ENCODE results near the gene GPRC5A.

DNA sequence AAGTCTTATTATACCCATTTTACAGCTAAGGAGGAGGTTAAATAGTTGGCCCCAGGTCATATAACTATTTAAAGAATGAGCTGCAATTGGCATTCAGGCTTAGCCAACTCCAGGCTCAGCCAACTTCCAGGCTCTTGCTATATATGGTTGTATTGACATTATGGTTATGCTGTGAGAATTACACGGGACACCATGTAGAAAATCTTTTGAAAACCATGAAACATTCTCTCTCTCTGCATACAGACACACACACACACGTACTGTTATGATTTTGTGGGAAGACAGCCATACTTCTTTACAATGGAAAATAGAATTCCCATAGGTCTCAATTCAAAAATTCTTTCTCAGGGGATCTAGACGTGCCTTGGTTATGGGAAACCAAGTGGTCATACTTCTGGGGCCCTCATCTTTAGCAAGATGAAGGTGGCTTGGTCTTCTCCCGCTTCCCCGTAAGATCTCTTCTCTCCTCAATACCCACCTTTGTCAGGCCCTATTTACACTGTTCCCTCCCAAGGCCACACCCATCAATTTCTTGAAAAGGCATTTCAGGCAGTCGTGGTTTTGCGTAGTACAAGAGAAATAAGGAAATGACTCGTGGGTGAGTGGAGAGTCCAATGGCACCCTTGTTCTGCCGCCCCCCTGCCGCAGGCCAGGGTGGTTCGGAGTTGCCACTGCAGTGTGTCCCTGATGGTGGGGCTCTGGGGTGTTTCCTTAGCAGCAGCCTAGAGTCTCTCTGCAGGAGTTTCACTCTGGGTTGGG, 10.0 kb upstream of the GPRC5A start:
- TF ChIP-seq, protein P1, sequence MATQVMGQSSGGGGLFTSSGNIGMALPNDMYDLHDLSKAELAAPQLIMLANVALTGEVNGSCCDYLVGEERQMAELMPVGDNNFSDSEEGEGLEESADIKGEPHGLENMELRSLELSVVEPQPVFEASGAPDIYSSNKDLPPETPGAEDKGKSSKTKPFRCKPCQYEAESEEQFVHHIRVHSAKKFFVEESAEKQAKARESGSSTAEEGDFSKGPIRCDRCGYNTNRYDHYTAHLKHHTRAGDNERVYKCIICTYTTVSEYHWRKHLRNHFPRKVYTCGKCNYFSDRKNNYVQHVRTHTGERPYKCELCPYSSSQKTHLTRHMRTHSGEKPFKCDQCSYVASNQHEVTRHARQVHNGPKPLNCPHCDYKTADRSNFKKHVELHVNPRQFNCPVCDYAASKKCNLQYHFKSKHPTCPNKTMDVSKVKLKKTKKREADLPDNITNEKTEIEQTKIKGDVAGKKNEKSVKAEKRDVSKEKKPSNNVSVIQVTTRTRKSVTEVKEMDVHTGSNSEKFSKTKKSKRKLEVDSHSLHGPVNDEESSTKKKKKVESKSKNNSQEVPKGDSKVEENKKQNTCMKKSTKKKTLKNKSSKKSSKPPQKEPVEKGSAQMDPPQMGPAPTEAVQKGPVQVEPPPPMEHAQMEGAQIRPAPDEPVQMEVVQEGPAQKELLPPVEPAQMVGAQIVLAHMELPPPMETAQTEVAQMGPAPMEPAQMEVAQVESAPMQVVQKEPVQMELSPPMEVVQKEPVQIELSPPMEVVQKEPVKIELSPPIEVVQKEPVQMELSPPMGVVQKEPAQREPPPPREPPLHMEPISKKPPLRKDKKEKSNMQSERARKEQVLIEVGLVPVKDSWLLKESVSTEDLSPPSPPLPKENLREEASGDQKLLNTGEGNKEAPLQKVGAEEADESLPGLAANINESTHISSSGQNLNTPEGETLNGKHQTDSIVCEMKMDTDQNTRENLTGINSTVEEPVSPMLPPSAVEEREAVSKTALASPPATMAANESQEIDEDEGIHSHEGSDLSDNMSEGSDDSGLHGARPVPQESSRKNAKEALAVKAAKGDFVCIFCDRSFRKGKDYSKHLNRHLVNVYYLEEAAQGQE (IDR thresholded peaks at IDR 0.05; ENCODE audit: low read depth), result no peak
- TF ChIP-seq YY1 (IDR thresholded peaks at IDR 0.05; ENCODE audit: low read depth) (no peak), TAF1 (IDR thresholded peaks at IDR 0.05; ENCODE audit: low read depth) (no peak), RAD21 (IDR thresholded peaks at IDR 0.05; ENCODE audit: low read depth) (no peak), TCF12 (IDR thresholded peaks at IDR 0.05; ENCODE audit: low read depth) (no peak), NFIC (IDR thresholded peaks at IDR 0.05) (no peak), TEAD4 (IDR thresholded peaks at IDR 0.05) (no peak), EP300 (IDR thresholded peaks at IDR 0.05; ENCODE audit: borderline replicate concordance) (no peak), ZBTB7A (IDR thresholded peaks at IDR 0.05; ENCODE audit: low read depth) (no peak), CREB1 (IDR thresholded peaks at IDR 0.05; ENCODE audit: low read depth) (no peak)

All from Ishikawa (cell line).